GM20000 (cell line): ENCODE data around the gene KLF6.

Source experiments
- DNase-seq: peaks from one replicate; pipeline ENCODE4 v3.0.0; 2012; ENCODE audit warnings: low spot score
- CTCF ChIP-seq: IDR thresholded peaks from 2 replicates; pipeline ENCODE4 v1.5.1; 2012; ENCODE audit warnings: mild to moderate bottlenecking, control low read depth; ENCODE audit errors: extremely low read depth, missing control alignments

Gene KLF6

GRCh38 chr10:3750006-3750816, 34.8 kb downstream of the KLF6 start:
- no peak for TF ChIP-seq CTCF
- no peak for DNase-seq

- TF ChIP-seq CTCF: no peak
- DNase-seq: no peak
These were observed 35.4 kb downstream of the KLF6 start for GRCh38 chr10:3749600-3749999.

GRCh38 chr10:3749011-3749410, 36.0 kb downstream of the KLF6 start:
- TF ChIP-seq CTCF: no peak

GRCh38 chr10:3748484-3748883, 36.5 kb downstream of the KLF6 start:
- DNase-seq: no peak
- no peak for TF ChIP-seq CTCF

More at GRCh38 chr10:3749011-3749410, 36.0 kb downstream of the KLF6 start:
- DNase-seq: no peak

GRCh38 chr10:3747984-3748383, 37.0 kb downstream of the KLF6 start:
- no peak for TF ChIP-seq CTCF
- no peak for DNase-seq

- DNase-seq: no peak
- TF ChIP-seq CTCF: no peak
These were observed 37.6 kb downstream of the KLF6 start for GRCh38 chr10:3747248-3747960.

- no peak for TF ChIP-seq CTCF
- no peak for DNase-seq
These were observed 38.4 kb downstream of the KLF6 start for GRCh38 chr10:3746634-3747033.
